Lung (tissue), 12 donors: ENCODE measurements around the gene RELB. TPM values are rescaled to one million over a fixed set of nuclear protein-coding genes. Genes with fewer than 3 reads are reported as not detected.

Experiments
- ATAC-seq: fragments of 200-7000 bp; cut with Tn5 transposase; one replicate; pipeline ENCODE4 v1.9.1; 2020; ENCODE audit warnings: moderate number of reproducible peaks; ENCODE audit not compliant: insufficient read depth, low FRiP score
- DNase-seq, 3 donors: peaks; one replicate each; pipeline ENCODE4 v3.0.0-alpha.2; 2013 to 2017
- H3K27ac ChIP-seq, 2 donors: one replicate each; pipeline ENCODE4 v1.5.1; 2013; ENCODE audit warnings: mild to moderate bottlenecking in 2 of 2, moderate library complexity in 2 of 2, control low read depth in 1 of 2, inconsistent platforms in 1 of 2, low read depth in 1 of 2, low read length in 1 of 2
- H3K27me3 ChIP-seq, 3 donors: one replicate each; pipeline ENCODE4 v1.5.1; 2013; ENCODE audit warnings: low read length in 2 of 3; ENCODE audit not compliant: control insufficient read depth in 3 of 3, insufficient read depth in 3 of 3
- H3K36me3 ChIP-seq, 4 donors: one replicate each; pipeline ENCODE4 v1.5.1; 2013; ENCODE audit warnings: low read length in 4 of 4, mild to moderate bottlenecking in 1 of 4, moderate library complexity in 1 of 4; ENCODE audit not compliant: control insufficient read depth in 4 of 4, insufficient read depth in 4 of 4
- H3K4me1 ChIP-seq, 5 donors: one replicate each; pipeline ENCODE4 v1.5.1; 2013; ENCODE audit warnings: low read length in 5 of 5, mild to moderate bottlenecking in 2 of 5, moderate library complexity in 1 of 5; ENCODE audit not compliant: control insufficient read depth in 5 of 5, insufficient read depth in 5 of 5
- H3K4me3 ChIP-seq: one replicate; pipeline ENCODE4 v1.5.1; 2013; ENCODE audit warnings: mild to moderate bottlenecking, control low read depth, moderate library complexity
- H3K9ac ChIP-seq, 2 donors: one replicate each; pipeline ENCODE4 v1.5.1; 2013; ENCODE audit warnings: low read length in 2 of 2, control low read depth in 1 of 2; ENCODE audit not compliant: insufficient read depth in 1 of 2
- H3K9me3 ChIP-seq, 4 donors: one replicate each; pipeline ENCODE4 v1.5.1; 2013; ENCODE audit warnings: low read length in 3 of 4, mild to moderate bottlenecking in 1 of 4, moderate library complexity in 1 of 4; ENCODE audit not compliant: control insufficient read depth in 4 of 4, insufficient read depth in 3 of 4
- WGBS, 2 donors: extraction: QIAGEN DNeasy Blood & Tissue Kit; methylation state at CpG; one replicate each; pipeline ENCODE4 v1.1.7; 2013; 5-methylcytosine and 5-hydroxymethylcytosine counted together
- polyA plus RNA-seq, 2 donors: library from polyadenylated mRNA; stranded (reverse); fragments of 200-250 nt; gene quantifications; one replicate each; pipeline ENCODE4 v1.2.1, GENCODE V29; 2013
- total RNA-seq, 2 donors: library from RNA; depleted of rRNA in 1 of 2; stranded (reverse); fragments of >200 nt in 1 of 2; gene quantifications; one replicate each; pipeline ENCODE4 v1.2.1, GENCODE V29; 2014 to 2021
- TF ChIP-seq, protein P1 (sequence below): IDR thresholded peaks from 2 replicates; pipeline ENCODE4 v1.5.1; 2012; ENCODE audit warnings: mild to moderate bottlenecking; ENCODE audit errors: control extremely low read depth, extremely low read depth
- donor health status: control.
- donor health status: control.
- donor health status: Bipolar disorder and iron deficiency.
- donor health status: healthy.
- donor health status: DM: yes; HTN: yes; CAD: no.

Gene RELB
- total and polyA plus RNA-seq, 4 donors: 9.4 to 65.9 (median 19.8) TPM

DNA sequence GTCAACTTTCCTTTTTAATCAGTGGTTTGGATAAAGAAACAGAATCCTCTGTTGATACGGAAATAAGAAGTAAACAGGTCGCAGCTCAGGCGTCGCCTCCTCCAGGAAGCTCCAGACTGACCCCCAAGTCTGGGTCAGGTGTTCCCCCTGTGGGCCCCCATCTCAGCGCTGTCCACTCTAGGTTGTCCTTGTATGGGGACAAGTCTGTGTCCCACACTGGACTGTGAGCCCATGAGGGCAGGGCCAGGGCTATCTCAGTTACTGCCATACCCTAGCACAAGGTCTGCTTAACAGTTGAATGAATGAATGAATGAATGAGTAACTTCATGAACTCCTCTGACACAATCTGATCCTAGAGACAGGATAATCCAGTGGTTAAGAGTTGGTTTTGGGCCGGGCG, 45.1 kb downstream of the RELB start:
- TF ChIP-seq, protein P1, sequence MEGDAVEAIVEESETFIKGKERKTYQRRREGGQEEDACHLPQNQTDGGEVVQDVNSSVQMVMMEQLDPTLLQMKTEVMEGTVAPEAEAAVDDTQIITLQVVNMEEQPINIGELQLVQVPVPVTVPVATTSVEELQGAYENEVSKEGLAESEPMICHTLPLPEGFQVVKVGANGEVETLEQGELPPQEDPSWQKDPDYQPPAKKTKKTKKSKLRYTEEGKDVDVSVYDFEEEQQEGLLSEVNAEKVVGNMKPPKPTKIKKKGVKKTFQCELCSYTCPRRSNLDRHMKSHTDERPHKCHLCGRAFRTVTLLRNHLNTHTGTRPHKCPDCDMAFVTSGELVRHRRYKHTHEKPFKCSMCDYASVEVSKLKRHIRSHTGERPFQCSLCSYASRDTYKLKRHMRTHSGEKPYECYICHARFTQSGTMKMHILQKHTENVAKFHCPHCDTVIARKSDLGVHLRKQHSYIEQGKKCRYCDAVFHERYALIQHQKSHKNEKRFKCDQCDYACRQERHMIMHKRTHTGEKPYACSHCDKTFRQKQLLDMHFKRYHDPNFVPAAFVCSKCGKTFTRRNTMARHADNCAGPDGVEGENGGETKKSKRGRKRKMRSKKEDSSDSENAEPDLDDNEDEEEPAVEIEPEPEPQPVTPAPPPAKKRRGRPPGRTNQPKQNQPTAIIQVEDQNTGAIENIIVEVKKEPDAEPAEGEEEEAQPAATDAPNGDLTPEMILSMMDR: no peak
- Histone ChIP-seq H3K4me3 (no peak overlapping the region), H3K9ac (no peak overlapping the region), H3K36me3 (peaks cover 6 to 40% (median 15%) of the 10 kb centered on the region in 4 donors), H3K9me3 (no peaks in the 10 kb centered on the region), H3K4me1 (peaks cover 0 to 14% (median 6%) of the 10 kb centered on the region in 5 donors), H3K27ac (no peak overlapping the region), H3K27me3 (no peaks in the 10 kb centered on the region)
- 84 to 87% methylated on average over 7 of the region's 7 CpGs for WGBS, 2 donors
- ATAC-seq (no peak), DNase-seq (no peak)

DNA sequence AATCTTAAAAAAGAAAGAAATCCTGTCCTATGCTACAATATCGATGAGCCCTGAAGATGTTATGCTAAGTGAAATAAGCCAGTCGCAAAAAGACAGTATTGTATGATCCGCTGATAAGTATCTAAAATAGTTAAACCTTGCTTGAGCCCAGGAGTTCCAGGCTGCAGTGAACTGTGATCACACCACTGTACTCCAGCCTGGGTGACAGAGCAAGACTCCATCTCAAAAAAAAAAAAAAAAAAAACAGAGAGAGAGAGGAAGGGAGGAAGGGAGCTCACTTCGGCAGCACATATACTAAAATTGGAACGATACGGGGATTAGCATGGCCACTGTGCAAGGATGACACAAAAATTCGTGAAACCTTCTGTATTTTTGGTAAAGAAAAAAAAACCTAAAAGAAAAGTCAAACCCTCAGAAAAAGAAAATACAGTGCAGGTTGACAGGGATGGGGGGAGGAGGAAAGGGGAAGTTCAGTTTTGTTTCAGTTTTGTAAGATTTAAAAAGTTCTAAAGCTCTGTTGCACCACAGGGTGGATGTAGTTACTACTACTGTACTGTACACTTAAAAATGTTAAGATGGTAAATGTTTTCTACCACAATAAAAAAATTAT, 46.0 kb downstream of the RELB start:
- TF ChIP-seq, protein P1: no peak
- H3K9me3 ChIP-seq: no peaks in the 10 kb centered on the region
- no peak overlapping the region for H3K27ac ChIP-seq
- H3K4me1 ChIP-seq: peaks cover 0 to 13% (median 6%) of the 10 kb centered on the region in 5 donors
- peaks cover 0 to 35% (median 15%) of the 10 kb centered on the region in 4 donors for H3K36me3 ChIP-seq
- 64 to 70% methylated on average over 7 of the region's 7 CpGs for WGBS, 2 donors
- ATAC-seq (no peak), DNase-seq (no peak)
- H3K9ac ChIP-seq: no peak overlapping the region
- H3K4me3 ChIP-seq: no peak overlapping the region
- no peaks in the 10 kb centered on the region for H3K27me3 ChIP-seq

DNA sequence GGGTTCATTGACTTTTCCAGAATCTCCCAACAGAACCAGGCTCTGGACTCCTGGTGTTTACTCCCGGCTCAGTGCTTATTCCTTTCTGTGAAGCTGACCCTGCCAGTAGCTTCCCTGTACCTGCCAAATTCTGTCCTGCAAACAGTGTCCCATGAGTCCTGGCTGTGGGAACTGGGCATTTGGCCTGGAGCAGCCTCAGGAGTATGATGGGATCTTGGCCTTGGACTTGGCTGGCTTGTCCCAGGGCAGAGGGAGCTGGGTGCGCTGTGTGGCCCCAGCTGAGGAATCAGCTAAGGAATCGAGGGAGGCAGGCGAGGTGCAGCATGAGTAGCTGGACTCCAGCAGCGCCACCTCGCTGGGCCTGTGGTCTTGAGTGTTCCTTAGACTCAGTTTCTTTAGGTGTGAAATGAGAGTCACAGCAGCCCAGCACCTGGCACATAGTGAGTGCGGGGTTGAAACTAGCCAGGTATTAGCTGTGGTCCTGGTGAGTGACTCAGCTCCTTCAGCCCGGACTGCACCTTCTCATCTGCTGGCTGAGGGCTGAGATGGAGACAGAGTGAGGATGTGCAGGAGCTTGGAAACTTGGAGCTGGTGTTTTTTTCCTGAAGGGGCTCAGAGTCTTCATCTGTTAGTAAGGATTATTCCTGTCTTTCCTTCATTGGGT, 47.9 kb downstream of the RELB start:
- H3K27ac ChIP-seq: no peak overlapping the region
- DNase-seq (no peak), ATAC-seq (no peak)
- H3K36me3 ChIP-seq: peaks cover 8 to 42% (median 19%) of the 10 kb centered on the region in 4 donors
- peaks cover 0 to 13% (median 6%) of the 10 kb centered on the region in 5 donors for H3K4me1 ChIP-seq
- H3K9ac ChIP-seq: no peak overlapping the region
- H3K9me3 ChIP-seq: no peaks in the 10 kb centered on the region
- 87 to 92% methylated on average over 8 of the region's 8 CpGs for WGBS, 2 donors
- no peaks in the 10 kb centered on the region for H3K27me3 ChIP-seq
- TF ChIP-seq, protein P1: no peak
- H3K4me3 ChIP-seq: no peak overlapping the region
